ENCODE measurements around the gene ZNF627. TPM values are rescaled to one million over a fixed set of nuclear protein-coding genes. Genes with fewer than 3 reads are reported as not detected.
"Not testable (repeated sequence)": the region's sequence is repeated elsewhere in the genome, so short reads cannot be mapped to it uniquely, and the experiment has no call there.

Gene ZNF627
- total RNA-seq, 2 experiments from 2014 or later: 6.1 to 6.5 TPM

DNA sequence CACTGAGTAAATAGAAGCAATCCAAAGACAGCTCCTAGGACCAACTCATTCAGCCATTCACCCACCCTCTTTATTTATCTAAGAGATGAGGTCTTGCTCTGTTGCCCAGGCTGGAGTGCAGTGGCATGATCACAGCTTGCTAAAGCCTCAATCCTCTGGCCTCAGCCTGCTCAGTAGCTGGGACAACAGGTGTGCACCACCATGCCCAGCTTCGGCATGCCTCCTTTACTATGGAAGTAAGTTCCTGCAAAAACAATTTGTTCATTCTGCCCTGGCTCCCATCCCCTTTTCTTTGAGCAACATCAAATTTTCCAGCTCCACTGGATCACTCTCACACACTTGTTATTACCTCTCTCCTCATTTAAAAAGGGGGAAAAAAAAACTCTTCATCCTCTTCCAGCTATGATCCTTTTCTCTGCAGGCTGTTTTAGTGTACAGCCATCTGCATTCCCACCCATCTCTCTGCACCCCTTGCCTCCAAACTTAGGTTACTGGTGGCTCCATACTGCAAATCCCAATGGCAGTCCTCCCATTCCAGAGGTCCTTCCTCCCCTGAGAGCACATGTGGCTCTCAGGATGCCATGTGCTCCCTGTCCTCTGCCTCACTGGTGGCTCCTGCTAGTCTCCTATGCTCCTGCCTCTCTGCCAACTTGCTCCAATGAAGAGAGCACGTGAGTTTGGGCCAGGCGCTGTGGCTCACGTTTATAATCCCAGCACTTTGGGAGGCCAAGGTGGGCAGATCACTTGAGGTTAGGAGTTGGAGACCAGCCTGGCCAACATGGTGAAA is 40.5 kb upstream of the ZNF627 start:
- Mint-ChIP-seq H3K27ac (peak overlapping the region; percentile 6), H3K4me1 (ENCODE audit: low read depth) (peaks cover 42% of the 10 kb centered on the region), H3K36me3 (ENCODE audit: low read depth) (peaks cover 22% of the 10 kb centered on the region), H3K9me3 (no peaks in the 10 kb centered on the region), H3K27me3 (no peaks in the 10 kb centered on the region), H3K4me3 (peak overlapping the region; percentile 91)
- CTCF ChIA-PET: interaction anchor here (0.7 to 1.4 kb wide), 2 partner anchors 35 to 75 kb away, joined by 3 read pairs; no protein-coding TSS in a partner anchor
- POLR2A ChIA-PET: interaction anchor here (0.6 kb wide), 1 partner anchor 372 kb away, joined by 4 read pairs; no protein-coding TSS in a partner anchor
- DNase-seq (no peak), ATAC-seq (no peak)
- intact Hi-C loops (cut with micrococcal nuclease): no loop called here
- TF ChIP-seq, protein P1, sequence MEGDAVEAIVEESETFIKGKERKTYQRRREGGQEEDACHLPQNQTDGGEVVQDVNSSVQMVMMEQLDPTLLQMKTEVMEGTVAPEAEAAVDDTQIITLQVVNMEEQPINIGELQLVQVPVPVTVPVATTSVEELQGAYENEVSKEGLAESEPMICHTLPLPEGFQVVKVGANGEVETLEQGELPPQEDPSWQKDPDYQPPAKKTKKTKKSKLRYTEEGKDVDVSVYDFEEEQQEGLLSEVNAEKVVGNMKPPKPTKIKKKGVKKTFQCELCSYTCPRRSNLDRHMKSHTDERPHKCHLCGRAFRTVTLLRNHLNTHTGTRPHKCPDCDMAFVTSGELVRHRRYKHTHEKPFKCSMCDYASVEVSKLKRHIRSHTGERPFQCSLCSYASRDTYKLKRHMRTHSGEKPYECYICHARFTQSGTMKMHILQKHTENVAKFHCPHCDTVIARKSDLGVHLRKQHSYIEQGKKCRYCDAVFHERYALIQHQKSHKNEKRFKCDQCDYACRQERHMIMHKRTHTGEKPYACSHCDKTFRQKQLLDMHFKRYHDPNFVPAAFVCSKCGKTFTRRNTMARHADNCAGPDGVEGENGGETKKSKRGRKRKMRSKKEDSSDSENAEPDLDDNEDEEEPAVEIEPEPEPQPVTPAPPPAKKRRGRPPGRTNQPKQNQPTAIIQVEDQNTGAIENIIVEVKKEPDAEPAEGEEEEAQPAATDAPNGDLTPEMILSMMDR (IDR thresholded peaks at IDR 0.05): no peak

DNA sequence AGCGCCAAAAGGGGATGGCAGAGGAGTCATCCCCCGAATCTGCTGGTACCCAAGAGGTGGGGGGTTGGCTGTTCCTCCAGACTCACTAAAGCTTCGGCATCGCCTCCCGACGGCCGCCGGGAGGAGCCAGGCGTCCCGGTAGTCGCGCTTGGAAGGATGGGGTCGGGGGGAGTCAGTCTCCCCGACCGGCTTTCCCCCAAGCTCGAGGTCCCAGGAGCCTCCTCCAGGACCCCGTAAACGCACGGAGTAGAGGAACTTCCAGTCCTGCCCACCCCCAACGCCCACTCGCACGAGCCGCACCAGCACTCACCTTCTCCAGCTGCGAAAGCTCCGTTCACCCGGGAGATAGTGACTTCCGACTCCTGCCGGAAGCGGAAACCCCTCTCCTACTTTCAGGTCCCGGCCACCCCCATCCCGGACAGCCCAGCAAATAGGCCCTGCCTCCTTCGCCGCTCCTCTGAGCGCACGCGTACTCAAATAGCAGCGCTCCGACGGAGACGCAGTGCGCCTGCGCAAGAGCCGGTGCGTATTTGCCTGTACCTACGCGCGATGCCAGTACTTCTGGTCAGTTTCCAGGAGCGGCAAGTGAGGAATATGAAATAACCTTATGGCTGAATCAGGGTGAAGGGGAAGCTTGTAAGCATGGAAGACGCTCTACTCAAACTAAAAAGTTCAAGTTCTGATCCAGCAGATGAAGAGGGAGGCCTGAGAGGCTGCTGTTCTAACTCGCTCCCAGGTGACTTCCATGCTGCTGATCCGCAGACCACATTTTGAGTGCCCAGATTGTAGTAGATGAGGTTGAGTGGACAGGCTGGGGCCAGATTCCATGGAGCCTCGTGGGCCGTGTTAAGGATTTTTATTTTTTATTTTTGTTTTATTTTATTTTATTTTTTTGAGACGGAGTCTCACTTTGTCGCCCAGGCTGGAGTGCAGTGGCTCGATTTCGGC is 38.1 kb upstream of the ZNF627 start, which contains the start of gene ELOF1:
TSS of gene ELOF1 (minus strand) at position 350 of the 948 bp plus-strand sequence. CDS start 4,883 bp downstream, outside the sequence.
- intact Hi-C loops (cut with micrococcal nuclease): no loop called here
- Mint-ChIP-seq H3K36me3 (ENCODE audit: low read depth) (peaks cover 14% of the 10 kb centered on the region), H3K4me1 (ENCODE audit: low read depth) (peaks cover 41% of the 10 kb centered on the region), H3K27me3 (no peaks in the 10 kb centered on the region), H3K27ac (peak within 1 kb of the TSS; percentile 93), H3K4me3 (peak within 1 kb of the TSS; percentile 91), H3K9me3 (no peaks in the 10 kb centered on the region)
- peak; percentile 96 for ATAC-seq
- ChIA-PET CTCF (interaction anchor here (1.0 to 4.4 kb wide), 14 partner anchors 10 to 183 kb away, joined by 3 to 39 read pairs (median 6); partner anchors contain the start of gene ECSIT), POLR2A (interaction anchor here (0.6 to 2.1 kb wide), 21 partner anchors 8 to 281 kb away, joined by 3 to 17 read pairs (median 4); partner anchors contain the start of genes ACP5, ZNF627 and ZNF823)
- peak; percentile 99 for DNase-seq
- TF ChIP-seq, protein P1 (IDR thresholded peaks at IDR 0.05): no peak

GRCh38 chr19:11560404-11561051 is 36.8 kb upstream of the ZNF627 start:
- CTCF ChIA-PET: interaction anchor here (0.6 to 4.4 kb wide), 19 partner anchors 9 to 176 kb away, joined by 3 to 39 read pairs (median 5); partner anchors contain the start of gene ECSIT
- Mint-ChIP-seq H3K4me1 (ENCODE audit: low read depth) (peaks cover 34% of the 10 kb centered on the region), H3K27me3 (no peaks in the 10 kb centered on the region), H3K36me3 (ENCODE audit: low read depth) (peaks cover 9% of the 10 kb centered on the region), H3K4me3 (peak overlapping the region; percentile 91), H3K9me3 (no peaks in the 10 kb centered on the region), H3K27ac (peak overlapping the region; percentile 56)
- POLR2A ChIA-PET: interaction anchor here (0.6 to 2.0 kb wide), 8 partner anchors 18 to 137 kb away, joined by 3 to 6 read pairs (median 4); partner anchors contain the start of genes ECSIT and ZNF627
- TF ChIP-seq, protein P1 (IDR thresholded peaks at IDR 0.05): peak; percentile 88
- intact Hi-C loops (cut with micrococcal nuclease): loop anchor here (2.0 kb wide), 1 partner anchor 26 kb away; no protein-coding TSS in a partner anchor
- DNase-seq (peak; percentile 80), ATAC-seq (peak; percentile 64)

GRCh38 chr19:11563532-11563931 is 33.8 kb upstream of the ZNF627 start:
- TF ChIP-seq, protein P1 (IDR thresholded peaks at IDR 0.05): no peak
- Mint-ChIP-seq H3K9me3 (no peaks in the 10 kb centered on the region), H3K36me3 (ENCODE audit: low read depth) (peaks cover 3% of the 10 kb centered on the region), H3K4me3 (no peak overlapping the region), H3K27me3 (no peaks in the 10 kb centered on the region), H3K27ac (no peak overlapping the region), H3K4me1 (ENCODE audit: low read depth) (peaks cover 21% of the 10 kb centered on the region)
- CTCF ChIA-PET: interaction anchor here (1.4 to 2.8 kb wide), 3 partner anchors 9 to 24 kb away, joined by 3 to 10 read pairs (median 9); no protein-coding TSS in a partner anchor
- no peak for DNase-seq
- ATAC-seq: no peak
- intact Hi-C loops (cut with micrococcal nuclease): no loop called here
- POLR2A ChIA-PET: no interaction called here

- H3K36me3 Mint-ChIP-seq (ENCODE audit: low read depth); H3K4me3 Mint-ChIP-seq; H3K27ac Mint-ChIP-seq; ATAC-seq; intact Hi-C loops (cut with micrococcal nuclease); DNase-seq; POLR2A ChIA-PET; H3K27me3 Mint-ChIP-seq; H3K9me3 Mint-ChIP-seq: not testable (repeated sequence)
- CTCF ChIA-PET: interaction anchor here (1.4 to 2.8 kb wide), 3 partner anchors 10 to 23 kb away, joined by 3 to 10 read pairs (median 9); no protein-coding TSS in a partner anchor
- H3K4me1 Mint-ChIP-seq (ENCODE audit: low read depth): peaks cover 20% of the 10 kb centered on the region
Observed at GRCh38 chr19:11564082-11564807, 33.0 kb upstream of the ZNF627 start.

DNA sequence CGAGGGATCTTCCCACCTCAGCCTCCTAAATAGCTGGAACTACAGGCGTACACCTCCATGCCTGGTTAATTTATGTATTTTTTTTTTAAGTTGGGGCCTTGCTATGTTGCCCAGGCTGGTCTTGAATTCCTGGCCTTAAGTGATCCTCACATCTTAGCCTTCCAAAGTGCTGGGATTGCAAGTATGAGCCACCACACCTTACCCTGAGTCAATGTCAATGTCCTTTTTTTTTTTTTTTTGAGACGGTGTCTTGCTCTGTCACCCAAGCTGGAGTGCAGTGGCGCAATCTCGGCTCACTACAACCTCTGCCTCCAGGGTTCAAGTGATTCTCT is 31.7 kb upstream of the ZNF627 start:
- POLR2A ChIA-PET; H3K27ac Mint-ChIP-seq; H3K36me3 Mint-ChIP-seq (ENCODE audit: low read depth); H3K9me3 Mint-ChIP-seq; intact Hi-C loops (cut with micrococcal nuclease); H3K27me3 Mint-ChIP-seq; ATAC-seq; H3K4me3 Mint-ChIP-seq; CTCF ChIA-PET; DNase-seq: not testable (repeated sequence)
- peaks cover 13% of the 10 kb centered on the region for H3K4me1 Mint-ChIP-seq (ENCODE audit: low read depth)
